GM19328 (cell line): Measurements from ENCODE around the gene PTGFR.

Experiments used
- ATAC-seq: cut with Tn5 transposase; IDR thresholded peaks from one replicate; pipeline ENCODE4 v1.9.1; 2021; ENCODE audit warnings: mild to moderate bottlenecking, moderate library complexity; ENCODE audit not compliant: unreplicated experiment

Gene PTGFR

DNA sequence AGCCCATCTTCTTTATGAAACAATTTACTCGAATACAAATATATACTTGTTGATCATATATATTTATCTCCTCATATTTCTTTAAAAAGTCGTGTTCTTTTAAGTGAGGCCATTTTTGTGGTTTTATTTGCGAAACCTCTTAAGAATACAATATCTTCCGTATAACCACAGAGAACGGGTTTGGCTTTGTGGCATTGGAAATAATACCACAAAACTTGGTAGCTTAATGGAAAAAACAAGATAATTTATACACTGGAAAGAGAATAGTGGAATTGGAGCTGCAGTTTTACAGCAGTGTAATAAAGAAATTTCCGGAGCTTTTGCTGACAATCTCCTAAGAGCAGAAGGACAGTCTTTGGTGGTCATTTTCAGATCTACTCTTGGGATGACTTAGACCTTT is 29.4 kb downstream of the PTGFR start:
- no peak for ATAC-seq

DNA sequence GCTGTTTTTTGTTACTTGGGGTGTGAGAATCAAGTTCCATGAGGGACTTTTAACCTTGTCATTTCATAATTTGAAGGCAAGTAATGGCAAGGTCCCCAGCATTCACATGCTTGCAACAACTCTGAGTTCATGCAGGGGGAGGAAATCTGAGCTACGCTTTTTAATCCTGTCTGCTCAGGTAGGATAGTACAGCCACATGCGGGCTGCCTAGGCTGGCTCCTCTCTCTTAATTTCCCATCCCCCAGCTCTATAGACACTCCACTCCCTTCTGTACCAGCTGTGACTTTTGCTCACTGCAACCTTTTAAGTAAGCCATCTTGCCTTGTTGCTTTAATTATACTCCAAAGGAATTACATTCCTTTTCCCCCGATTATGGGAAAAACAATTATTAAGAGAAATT is 30.1 kb downstream of the PTGFR start:
- no peak for ATAC-seq

DNA sequence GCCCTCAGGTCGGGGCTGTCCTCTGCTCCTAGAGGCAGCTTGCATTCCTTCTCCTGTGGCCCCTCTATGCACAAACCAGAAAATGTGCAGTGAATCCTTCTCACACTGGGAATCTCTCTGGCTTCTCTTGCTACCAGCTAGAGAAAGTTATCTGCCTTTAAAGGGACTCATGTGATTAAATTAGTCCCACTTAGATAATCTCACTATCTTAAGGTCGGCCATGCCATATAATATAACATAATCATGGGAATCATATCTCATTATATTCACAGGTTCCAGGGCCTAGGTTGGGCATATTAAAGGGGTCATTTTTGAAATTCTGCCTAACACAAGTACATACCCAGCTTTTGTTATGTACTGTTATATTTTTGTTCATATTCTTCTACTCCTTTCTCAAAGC is 31.4 kb downstream of the PTGFR start:
- ATAC-seq, result no peak

GRCh38 chr1:78526496-78526895 is 35.7 kb downstream of the PTGFR start:
- ATAC-seq, result no peak

- no peak for ATAC-seq
Observed at GRCh38 chr1:78527706-78528105, 36.9 kb downstream of the PTGFR start.

DNA sequence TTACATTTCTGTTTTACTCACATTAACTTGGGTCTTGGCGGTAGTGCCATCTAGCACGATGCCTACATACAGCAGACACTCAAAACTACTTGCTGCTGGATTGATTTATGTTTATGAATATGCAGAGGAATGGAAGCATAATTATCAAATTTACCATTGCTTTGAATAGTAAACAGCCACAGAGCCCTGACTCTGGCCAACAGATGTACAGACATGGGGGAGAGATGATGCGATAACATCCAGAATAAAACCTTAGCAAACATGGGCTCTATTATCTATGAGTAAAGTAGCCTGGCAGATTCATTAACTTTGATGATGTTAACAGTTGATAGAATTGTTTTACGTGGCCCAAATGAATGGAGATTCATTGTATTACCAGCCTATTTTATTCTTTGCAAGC is 42.8 kb downstream of the PTGFR start:
- no peak for ATAC-seq

GRCh38 chr1:78535286-78535685 is 44.5 kb downstream of the PTGFR start:
- ATAC-seq, result no peak

- no peak for ATAC-seq
Observed at GRCh38 chr1:78536427-78536826, 45.7 kb downstream of the PTGFR start.

- ATAC-seq, result no peak
Observed at GRCh38 chr1:78540048-78540447, 49.3 kb downstream of the PTGFR start.

DNA sequence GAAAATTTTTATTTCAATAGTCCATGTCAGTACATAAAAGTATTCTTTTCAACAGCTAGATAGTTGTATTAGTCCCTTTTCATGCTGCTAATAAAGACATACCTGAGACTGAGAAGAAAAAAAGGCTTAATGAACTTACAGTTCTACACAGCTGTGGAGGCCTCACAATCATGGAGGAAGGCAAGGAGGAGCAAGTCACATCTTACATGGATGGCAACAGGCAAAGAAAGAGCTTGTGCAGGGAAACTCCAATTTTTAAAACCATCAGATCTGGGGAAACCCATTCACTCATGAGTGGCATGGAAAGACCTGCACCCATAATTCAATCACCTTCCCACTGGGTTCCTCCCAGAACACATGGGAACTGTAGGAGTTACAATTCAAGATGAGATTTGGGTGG is 50.7 kb downstream of the PTGFR start:
- no peak for ATAC-seq

DNA sequence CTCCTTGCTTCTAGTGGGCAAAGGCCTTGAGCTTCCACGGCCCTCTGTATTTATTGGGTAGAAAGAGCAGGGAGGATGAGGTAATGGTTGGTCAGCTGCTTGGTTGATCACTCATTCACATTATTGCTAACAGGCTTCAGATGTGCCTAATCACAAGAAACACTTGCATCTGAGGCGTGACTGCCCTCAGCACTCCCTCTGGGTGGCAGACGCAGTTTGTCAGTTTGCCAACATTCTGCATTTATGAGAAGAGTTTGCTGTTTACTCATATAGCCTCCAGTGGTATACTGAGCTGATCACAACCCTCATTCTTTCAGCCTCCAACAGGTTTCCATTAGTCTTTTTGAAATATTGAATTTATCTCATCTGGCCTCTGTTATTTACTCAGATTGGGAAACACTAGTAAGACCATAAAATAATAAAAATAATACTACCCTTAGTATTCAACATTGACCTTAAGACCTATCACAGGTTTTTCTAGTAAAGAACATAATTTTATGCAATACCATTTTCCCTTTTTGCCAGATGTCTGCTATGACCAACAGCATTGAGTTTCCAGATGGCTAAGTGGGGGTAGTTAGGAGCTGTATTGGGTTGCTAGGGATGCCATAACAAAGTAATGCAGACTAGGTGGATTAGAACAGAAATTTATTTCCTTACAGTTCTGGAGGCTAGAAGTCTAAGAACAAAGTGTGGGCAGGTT is 53.3 kb downstream of the PTGFR start:
- ATAC-seq, result no peak

- ATAC-seq, result no peak
Observed at GRCh38 chr1:78547081-78547480, 56.3 kb downstream of the PTGFR start.

DNA sequence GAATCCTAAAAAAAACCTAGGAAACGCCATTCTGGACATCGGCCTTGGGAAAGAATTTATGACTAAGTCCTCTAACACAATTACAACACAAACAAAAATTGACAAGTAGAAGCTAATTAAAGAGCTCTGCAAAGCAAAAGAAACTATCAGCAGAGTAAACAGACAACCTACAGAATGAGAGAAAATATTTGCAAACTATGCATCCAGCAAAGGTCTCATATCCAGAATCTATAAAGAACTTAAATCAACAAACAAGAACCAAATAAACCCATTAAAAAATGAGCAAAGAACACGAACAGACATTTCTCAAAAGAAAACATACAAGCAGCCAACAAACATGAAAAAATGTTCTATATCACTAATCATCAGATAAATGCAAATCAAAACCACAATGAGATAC is 58.6 kb downstream of the PTGFR start:
- ATAC-seq, result no peak

DNA sequence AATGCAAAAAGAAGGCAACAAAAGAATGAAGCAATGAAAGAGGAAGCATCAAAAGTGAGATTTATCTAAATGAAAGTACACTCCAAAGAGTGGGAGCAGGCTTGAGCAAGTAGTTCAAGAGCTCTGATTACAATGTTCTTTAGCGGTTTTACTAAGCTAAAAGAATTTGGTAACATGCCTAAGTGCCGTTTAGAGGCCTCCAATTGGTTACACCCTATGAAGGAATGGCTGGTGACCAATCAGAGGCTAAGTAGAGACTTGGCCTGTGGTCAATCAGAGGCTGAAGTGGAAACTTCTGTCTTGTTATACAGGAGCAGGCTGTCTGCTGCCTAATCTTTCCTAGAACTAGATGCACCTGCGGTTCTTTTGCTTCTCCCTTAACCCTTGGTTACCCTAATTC is 59.1 kb downstream of the PTGFR start:
- no peak for ATAC-seq

- no peak for ATAC-seq
Observed at GRCh38 chr1:78553859-78554258, 63.1 kb downstream of the PTGFR start.

DNA sequence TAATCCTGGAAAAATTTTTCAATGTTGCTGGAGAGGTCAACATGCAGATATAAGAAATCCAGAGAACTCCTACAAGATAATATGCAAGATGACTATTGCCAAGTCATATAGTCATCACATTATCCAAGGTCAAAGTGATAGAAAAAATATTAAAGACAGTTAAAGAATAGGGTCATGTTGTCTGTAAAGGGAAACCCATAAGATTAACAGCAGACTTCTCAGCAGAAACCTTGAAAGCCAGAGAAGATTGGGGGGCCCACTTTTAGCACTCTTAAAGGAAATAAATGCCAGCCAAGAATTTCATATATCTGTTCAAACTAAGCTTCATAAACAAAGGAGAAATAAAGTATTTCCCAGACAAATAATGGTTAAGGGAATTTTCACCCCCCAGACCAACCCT is 64.1 kb downstream of the PTGFR start:
- no peak for ATAC-seq

DNA sequence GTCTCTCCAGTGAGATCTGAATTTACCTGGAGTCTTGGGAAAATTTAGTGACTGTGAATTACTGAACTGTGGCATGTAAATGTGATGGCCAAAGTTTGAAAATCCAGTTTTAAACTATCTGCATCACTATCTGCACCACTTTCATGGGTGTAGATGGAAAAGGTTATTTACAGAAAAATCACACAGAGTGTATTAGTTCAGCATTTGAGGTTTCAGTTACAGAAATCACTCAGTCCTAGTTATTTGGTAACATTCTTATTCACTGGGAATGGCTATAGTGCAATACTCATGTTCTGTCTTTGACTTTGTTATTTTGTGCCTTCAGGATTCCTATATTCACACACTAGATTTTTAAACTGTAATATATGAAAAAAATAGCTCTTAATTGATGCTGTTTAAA is 68.9 kb downstream of the PTGFR start:
- ATAC-seq, result no peak

- ATAC-seq, result no peak
Observed at GRCh38 chr1:78560811-78561210, 70.0 kb downstream of the PTGFR start.

GRCh38 chr1:78561856-78562255 is 71.1 kb downstream of the PTGFR start:
- ATAC-seq, result no peak

GRCh38 chr1:78565393-78565792 is 74.6 kb downstream of the PTGFR start:
- no peak for ATAC-seq

GRCh38 chr1:78570539-78570938 is 79.8 kb downstream of the PTGFR start:
- no peak for ATAC-seq

DNA sequence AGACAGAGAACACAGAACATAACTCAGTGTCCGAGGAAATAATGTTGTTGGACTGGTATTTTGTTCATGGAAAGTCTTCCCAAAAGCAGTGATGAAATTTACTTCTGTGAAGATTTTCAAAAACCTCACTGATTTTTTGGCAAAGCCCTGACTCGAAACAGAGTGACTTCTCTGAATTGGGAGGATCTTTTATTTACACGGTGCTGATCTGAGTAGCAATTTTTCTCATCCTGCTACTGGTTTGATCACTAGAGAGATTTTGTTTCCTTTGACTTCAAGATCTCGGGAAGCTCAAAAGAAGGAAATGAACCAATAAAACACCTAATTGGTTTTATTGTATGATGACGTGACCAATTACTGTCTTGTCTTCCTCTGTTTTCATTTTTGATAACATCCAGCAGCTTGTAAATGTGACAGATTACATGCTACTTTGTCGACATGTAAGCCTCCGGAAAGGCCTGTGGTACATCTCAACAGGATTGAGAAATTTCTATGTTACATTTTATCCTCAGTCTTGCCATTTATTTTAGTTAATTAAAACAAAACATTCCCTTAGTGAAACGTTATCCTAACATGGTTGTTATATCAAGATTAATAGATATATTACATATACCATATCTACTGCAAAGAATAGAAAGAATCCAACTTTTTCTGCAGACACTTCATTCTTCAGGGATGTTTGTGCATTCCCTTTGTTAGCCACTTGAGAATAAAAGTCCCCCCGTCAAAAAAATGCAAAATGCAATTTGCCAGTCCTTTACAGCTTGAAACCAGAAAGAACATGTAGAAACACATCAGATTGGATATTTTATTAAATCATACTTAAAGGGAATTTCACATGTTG is 86.7 kb downstream of the PTGFR start:
- no peak for ATAC-seq
